K562 (cell line): ENCODE data around the gene HELZ. TPM values are rescaled to one million over a fixed set of nuclear protein-coding genes. Genes with fewer than 3 reads are reported as not detected.

Source experiments
- ZBTB34 ChIP-seq: fragments of 250-450 bp; sonication (Bioruptor Pico); IDR thresholded peaks from 2 replicates; pipeline ENCODE4 v1.8.0; 2021; ENCODE audit warnings: mild to moderate bottlenecking, moderate library complexity
- ZNF146 ChIP-seq: IDR thresholded peaks from one replicate; pipeline ENCODE4 v1.6.1; 2018; ENCODE audit warnings: missing compliant biosample characterization; ENCODE audit not compliant: unreplicated experiment
- ZNF518B ChIP-seq: fragments of 250-450 bp; sonication (Bioruptor Pico); IDR thresholded peaks from 2 replicates; pipeline ENCODE4 v1.5.0; 2021; ENCODE audit warnings: mild to moderate bottlenecking, moderate library complexity
- ZNF79 ChIP-seq: fragments of 250-450 bp; sonication (Bioruptor Pico); IDR thresholded peaks from 2 replicates; pipeline ENCODE4 v1.4.0; 2020; ENCODE audit warnings: low read depth, mild to moderate bottlenecking, moderate library complexity
- polyA plus RNA-seq, 8 experiments: library from polyadenylated mRNA; depleted of rRNA in 4 of 8; stranded (reverse) in 5 of 8; unstranded in 3 of 8; fragments of >200 nt; fragmentation: Nextera tagmentation in 2 of 8; fragmentation: Illumina TruSeq in 1 of 8; extraction: Ambion mirVana in 2 of 8; extraction: Trizol in 1 of 8; gene quantifications; 2 replicates each; pipeline versions ENCODE4 v1.2.1 to v1.2.3, GENCODE V29; 2011 to 2014; ENCODE audit warnings: inconsistent platforms in 1 of 8, missing spikeins in 1 of 8
- total RNA-seq, 7 experiments: library from RNA; depleted of rRNA in 6 of 7; stranded (reverse); fragments of >200 nt in 6 of 7; fragmentation: Illumina TruSeq in 2 of 7; extraction: Trizol in 2 of 7; gene quantifications; 2 replicates each; pipeline versions ENCODE4 v1.2.1 to v1.2.3, GENCODE V29; 2011 to 2021; ENCODE audit warnings: low replicate concordance in 1 of 7
- TF ChIP-seq, protein P1 (sequence below): fragments of 450-650 bp; IDR thresholded peaks from 2 replicates; pipeline ENCODE4 v1.6.1; 2016; ENCODE audit warnings: mild to moderate bottlenecking, moderate library complexity
- TF ChIP-seq, protein P2 (sequence below), 3 experiments: fragments of 200-800 bp in 1 of 3; sonication (Bioruptor generic) in 1 of 3; sonication (generic) in 1 of 3; formaldehyde crosslinking in 1 of 3; IDR thresholded peaks; 2 replicates each; pipeline versions ENCODE4 v1.6.1 to v1.8.0; 2016 to 2022; ENCODE audit warnings: mild to moderate bottlenecking in 2 of 3, missing compliant biosample characterization in 2 of 3, missing genetic modification characterization in 2 of 3, missing genetic modification reagents in 1 of 3

The HELZ gene
- total and polyA plus RNA-seq, 9 of the 15 experiments (the other 6 are each of a cell fraction or from before 2014, with no cell fraction given): 5.2 to 39.8 (median 17.3) TPM

DNA sequence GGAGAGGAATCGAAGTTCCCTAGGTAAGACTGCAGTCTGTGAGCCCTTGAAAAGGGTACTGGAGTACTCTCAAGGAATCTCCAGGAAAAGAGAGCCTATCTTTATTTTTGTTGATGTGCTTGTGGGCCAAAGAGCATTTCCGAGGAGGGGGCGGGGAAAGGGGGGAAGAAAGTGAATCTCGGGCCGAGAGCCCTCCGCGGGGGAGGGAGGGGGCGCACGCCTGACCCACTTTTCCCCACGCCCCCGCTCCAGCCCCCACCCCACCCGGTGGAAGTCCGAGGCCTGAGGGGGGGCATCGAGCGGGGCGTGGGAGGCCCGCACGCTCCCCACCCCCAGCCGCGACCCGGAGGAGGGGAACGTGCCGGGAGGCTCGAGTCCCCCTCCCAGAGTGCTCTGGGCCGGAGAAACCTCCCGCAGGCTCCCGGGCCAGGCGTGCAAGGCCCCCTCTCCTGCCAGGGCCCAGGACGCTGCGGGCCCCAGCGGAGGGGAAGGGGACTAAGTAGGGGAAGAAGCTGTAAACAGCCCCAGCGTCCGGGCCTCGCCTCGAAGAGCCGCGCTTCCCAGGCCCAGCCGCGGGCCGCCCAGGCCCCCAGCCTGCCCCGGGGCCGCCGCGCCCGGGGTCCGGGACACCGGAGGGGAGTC, 444 bp downstream of the HELZ start (continued):
- TF ChIP-seq ZNF79 (no peak), ZBTB34 (CRISPR knock-in tag) (no peak), ZNF146 (no peak), ZNF518B (CRISPR knock-in tag) (no peak)
- TF ChIP-seq, protein P1, sequence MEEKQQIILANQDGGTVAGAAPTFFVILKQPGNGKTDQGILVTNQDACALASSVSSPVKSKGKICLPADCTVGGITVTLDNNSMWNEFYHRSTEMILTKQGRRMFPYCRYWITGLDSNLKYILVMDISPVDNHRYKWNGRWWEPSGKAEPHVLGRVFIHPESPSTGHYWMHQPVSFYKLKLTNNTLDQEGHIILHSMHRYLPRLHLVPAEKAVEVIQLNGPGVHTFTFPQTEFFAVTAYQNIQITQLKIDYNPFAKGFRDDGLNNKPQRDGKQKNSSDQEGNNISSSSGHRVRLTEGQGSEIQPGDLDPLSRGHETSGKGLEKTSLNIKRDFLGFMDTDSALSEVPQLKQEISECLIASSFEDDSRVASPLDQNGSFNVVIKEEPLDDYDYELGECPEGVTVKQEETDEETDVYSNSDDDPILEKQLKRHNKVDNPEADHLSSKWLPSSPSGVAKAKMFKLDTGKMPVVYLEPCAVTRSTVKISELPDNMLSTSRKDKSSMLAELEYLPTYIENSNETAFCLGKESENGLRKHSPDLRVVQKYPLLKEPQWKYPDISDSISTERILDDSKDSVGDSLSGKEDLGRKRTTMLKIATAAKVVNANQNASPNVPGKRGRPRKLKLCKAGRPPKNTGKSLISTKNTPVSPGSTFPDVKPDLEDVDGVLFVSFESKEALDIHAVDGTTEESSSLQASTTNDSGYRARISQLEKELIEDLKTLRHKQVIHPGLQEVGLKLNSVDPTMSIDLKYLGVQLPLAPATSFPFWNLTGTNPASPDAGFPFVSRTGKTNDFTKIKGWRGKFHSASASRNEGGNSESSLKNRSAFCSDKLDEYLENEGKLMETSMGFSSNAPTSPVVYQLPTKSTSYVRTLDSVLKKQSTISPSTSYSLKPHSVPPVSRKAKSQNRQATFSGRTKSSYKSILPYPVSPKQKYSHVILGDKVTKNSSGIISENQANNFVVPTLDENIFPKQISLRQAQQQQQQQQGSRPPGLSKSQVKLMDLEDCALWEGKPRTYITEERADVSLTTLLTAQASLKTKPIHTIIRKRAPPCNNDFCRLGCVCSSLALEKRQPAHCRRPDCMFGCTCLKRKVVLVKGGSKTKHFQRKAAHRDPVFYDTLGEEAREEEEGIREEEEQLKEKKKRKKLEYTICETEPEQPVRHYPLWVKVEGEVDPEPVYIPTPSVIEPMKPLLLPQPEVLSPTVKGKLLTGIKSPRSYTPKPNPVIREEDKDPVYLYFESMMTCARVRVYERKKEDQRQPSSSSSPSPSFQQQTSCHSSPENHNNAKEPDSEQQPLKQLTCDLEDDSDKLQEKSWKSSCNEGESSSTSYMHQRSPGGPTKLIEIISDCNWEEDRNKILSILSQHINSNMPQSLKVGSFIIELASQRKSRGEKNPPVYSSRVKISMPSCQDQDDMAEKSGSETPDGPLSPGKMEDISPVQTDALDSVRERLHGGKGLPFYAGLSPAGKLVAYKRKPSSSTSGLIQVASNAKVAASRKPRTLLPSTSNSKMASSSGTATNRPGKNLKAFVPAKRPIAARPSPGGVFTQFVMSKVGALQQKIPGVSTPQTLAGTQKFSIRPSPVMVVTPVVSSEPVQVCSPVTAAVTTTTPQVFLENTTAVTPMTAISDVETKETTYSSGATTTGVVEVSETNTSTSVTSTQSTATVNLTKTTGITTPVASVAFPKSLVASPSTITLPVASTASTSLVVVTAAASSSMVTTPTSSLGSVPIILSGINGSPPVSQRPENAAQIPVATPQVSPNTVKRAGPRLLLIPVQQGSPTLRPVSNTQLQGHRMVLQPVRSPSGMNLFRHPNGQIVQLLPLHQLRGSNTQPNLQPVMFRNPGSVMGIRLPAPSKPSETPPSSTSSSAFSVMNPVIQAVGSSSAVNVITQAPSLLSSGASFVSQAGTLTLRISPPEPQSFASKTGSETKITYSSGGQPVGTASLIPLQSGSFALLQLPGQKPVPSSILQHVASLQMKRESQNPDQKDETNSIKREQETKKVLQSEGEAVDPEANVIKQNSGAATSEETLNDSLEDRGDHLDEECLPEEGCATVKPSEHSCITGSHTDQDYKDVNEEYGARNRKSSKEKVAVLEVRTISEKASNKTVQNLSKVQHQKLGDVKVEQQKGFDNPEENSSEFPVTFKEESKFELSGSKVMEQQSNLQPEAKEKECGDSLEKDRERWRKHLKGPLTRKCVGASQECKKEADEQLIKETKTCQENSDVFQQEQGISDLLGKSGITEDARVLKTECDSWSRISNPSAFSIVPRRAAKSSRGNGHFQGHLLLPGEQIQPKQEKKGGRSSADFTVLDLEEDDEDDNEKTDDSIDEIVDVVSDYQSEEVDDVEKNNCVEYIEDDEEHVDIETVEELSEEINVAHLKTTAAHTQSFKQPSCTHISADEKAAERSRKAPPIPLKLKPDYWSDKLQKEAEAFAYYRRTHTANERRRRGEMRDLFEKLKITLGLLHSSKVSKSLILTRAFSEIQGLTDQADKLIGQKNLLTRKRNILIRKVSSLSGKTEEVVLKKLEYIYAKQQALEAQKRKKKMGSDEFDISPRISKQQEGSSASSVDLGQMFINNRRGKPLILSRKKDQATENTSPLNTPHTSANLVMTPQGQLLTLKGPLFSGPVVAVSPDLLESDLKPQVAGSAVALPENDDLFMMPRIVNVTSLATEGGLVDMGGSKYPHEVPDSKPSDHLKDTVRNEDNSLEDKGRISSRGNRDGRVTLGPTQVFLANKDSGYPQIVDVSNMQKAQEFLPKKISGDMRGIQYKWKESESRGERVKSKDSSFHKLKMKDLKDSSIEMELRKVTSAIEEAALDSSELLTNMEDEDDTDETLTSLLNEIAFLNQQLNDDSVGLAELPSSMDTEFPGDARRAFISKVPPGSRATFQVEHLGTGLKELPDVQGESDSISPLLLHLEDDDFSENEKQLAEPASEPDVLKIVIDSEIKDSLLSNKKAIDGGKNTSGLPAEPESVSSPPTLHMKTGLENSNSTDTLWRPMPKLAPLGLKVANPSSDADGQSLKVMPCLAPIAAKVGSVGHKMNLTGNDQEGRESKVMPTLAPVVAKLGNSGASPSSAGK: no peak
- TF ChIP-seq, protein P2, sequence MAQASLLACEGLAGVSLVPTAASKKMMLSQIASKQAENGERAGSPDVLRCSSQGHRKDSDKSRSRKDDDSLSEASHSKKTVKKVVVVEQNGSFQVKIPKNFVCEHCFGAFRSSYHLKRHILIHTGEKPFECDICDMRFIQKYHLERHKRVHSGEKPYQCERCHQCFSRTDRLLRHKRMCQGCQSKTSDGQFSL (CRISPR knock-in tag; IDR thresholded peaks at IDR 0.05): peak; percentile 81
- TF ChIP-seq, protein P2 (tag; IDR thresholded peaks at IDR 0.05): peak in 1 of 2 experiments; percentile 55; a peak in 1 of 4 replicates
